Forelimb muscle (tissue), 1 donor: Measurements from ENCODE around the gene ASS1. TPM values are rescaled to one million over a fixed set of nuclear protein-coding genes. Genes with fewer than 3 reads are reported as not detected.

ENCODE experiments used
- DNase-seq: peaks from one replicate; pipeline ENCODE4 v3.0.0-alpha.2; 2013; ENCODE audit warnings: low read depth
- polyA plus RNA-seq: library from polyadenylated mRNA; unstranded; fragments of 120-200 nt; gene quantifications from one replicate; pipeline ENCODE4 v1.2.1, GENCODE V29; 2013; ENCODE audit not compliant: insufficient read length

The ASS1 gene
- polyA plus RNA-seq, 1 donor: 38.9 TPM

- DNase-seq: no peak
These were observed 9.5 kb downstream of the ASS1 start for GRCh38 chr9:130454096-130454811.

- no peak for DNase-seq
These were observed 10.1 kb downstream of the ASS1 start for GRCh38 chr9:130454812-130455325.

GRCh38 chr9:130458027-130458803 lies 13.5 kb downstream of the ASS1 start:
- DNase-seq: no peak

- no peak for DNase-seq
These were observed 14.0 kb downstream of the ASS1 start for GRCh38 chr9:130458804-130459067.

- DNase-seq: no peak
These were observed 14.4 kb downstream of the ASS1 start for GRCh38 chr9:130459151-130459550.

GRCh38 chr9:130459941-130460669 lies 15.3 kb downstream of the ASS1 start:
- DNase-seq: no peak

- DNase-seq: no peak
These were observed 16.5 kb downstream of the ASS1 start for GRCh38 chr9:130461218-130461630.

- DNase-seq: no peak
These were observed 17.0 kb downstream of the ASS1 start for GRCh38 chr9:130461731-130462130.

- no peak for DNase-seq
These were observed 18.2 kb downstream of the ASS1 start for GRCh38 chr9:130462685-130463540.

- no peak for DNase-seq
These were observed 19.3 kb downstream of the ASS1 start for GRCh38 chr9:130463763-130464745.

GRCh38 chr9:130465383-130466096 lies 20.8 kb downstream of the ASS1 start:
- DNase-seq: no peak

- DNase-seq: no peak
These were observed 21.9 kb downstream of the ASS1 start for GRCh38 chr9:130466537-130467217.

- DNase-seq: no peak
These were observed 22.6 kb downstream of the ASS1 start for GRCh38 chr9:130467316-130467715.

- DNase-seq: no peak
These were observed 23.8 kb downstream of the ASS1 start for GRCh38 chr9:130468566-130468965.

- DNase-seq: no peak
These were observed 25.5 kb downstream of the ASS1 start for GRCh38 chr9:130470269-130470668.

GRCh38 chr9:130470950-130471349 lies 26.2 kb downstream of the ASS1 start:
- DNase-seq: no peak

- no peak for DNase-seq
These were observed 26.8 kb downstream of the ASS1 start for GRCh38 chr9:130471411-130472183.

GRCh38 chr9:130472184-130472705 lies 27.5 kb downstream of the ASS1 start:
- no peak for DNase-seq
